Mucosa of descending colon (tissue), 3 donors: Measurements from ENCODE around the gene RNF225. TPM values are rescaled to one million over a fixed set of nuclear protein-coding genes. Genes with fewer than 3 reads are reported as not detected.
"Not testable (repeated sequence)": the region's sequence is repeated elsewhere in the genome, so short reads cannot be mapped to it uniquely, and the experiment has no call there.

Experiments used
- ATAC-seq: fragments of 200-7000 bp; cut with Tn5 transposase; one replicate; pipeline ENCODE4 v1.9.1; 2020; ENCODE audit warnings: mild to moderate bottlenecking, moderate library complexity
- DNase-seq, 3 donors: peaks; one replicate each; pipeline ENCODE4 v3.0.0-alpha.2; 2020
- H3K36me3 ChIP-seq: fragments of 200-600 bp; one replicate; pipeline ENCODE4 v1.8.0; 2021; ENCODE audit warnings: low read depth, mild to moderate bottlenecking
- H3K4me1 ChIP-seq: fragments of 200-600 bp; one replicate; pipeline ENCODE4 v1.8.0; 2021; ENCODE audit warnings: low read depth, mild to moderate bottlenecking
- H3K4me3 ChIP-seq: fragments of 200-600 bp; one replicate; pipeline ENCODE4 v1.8.0; 2021; ENCODE audit warnings: mild to moderate bottlenecking
- H3K9me3 ChIP-seq: fragments of 200-600 bp; one replicate; pipeline ENCODE4 v1.8.0; 2021; ENCODE audit warnings: mild to moderate bottlenecking
- CTCF ChIP-seq: fragments of 200-600 bp; IDR thresholded peaks from one replicate; pipeline ENCODE4 v1.8.0; 2022; ENCODE audit warnings: antibody characterized with exemption, mild to moderate bottlenecking
- intact Hi-C, 2 donors: fragments of 100-400 bp; cut with DNase I in 1 of 2; cut with micrococcal nuclease in 1 of 2; formaldehyde crosslinking; loops; one replicate each; pipeline versions ENCODE4 v1.11.0 to v1.11.1; 2022; cut with DNase I, micrococcal nuclease
- long read RNA-seq, 2 donors: library from polyadenylated mRNA; unstranded; transcript quantifications; one replicate each; pipeline ENCODE4 v2.0.0, GENCODE V29; 2019 to 2021
- total RNA-seq, 3 donors: library from RNA; stranded (reverse); fragmentation: NEBNext Ultra II Directional in 2 of 3; extraction: Animal tissue kit (Norgen Biotek cat#: 25700) in 2 of 3; gene quantifications; one replicate each; pipeline versions ENCODE4 v1.2.1 to v1.2.4, GENCODE V29; 2021 to 2023
- donor health status: DM: no; HTN: no; CAD: no; lungs with moderate emphysema.
- donor health status: DM: no; HTN: no; CAD: no.
- donor health status: DM: no; HTN: yes; CAD: no.

The RNF225 gene
- not detected for total RNA-seq
- long read RNA-seq, donor 1 = 0 reads
- long read RNA-seq, donor 2 = 0 reads

- DNase-seq (peak in 2 of 3 donors; percentile 53 to 76), ATAC-seq (peak; percentile 68)
- TF ChIP-seq CTCF = no peak
- Histone ChIP-seq H3K4me3 (no peak within 1 kb of the TSS), H3K9me3 (no peaks in the 10 kb centered on the region), H3K36me3 (peaks cover 8% of the 10 kb centered on the region), H3K4me1 (peaks cover 12% of the 10 kb centered on the region)
- intact Hi-C loops = no loop called here
Measured at GRCh38 chr19:58395220-58395978, at the start of gene RNF225. TSS of gene RNF225 (plus strand) at chr19:58395656. CDS start at chr19:58396090, 434 bp downstream.

GRCh38 chr19:58346961-58347929 is 48.2 kb upstream of the RNF225 start:
- DNase-seq (peak; percentile 46 to 80 (median 69)), ATAC-seq (peak; percentile 94)
- peak overlapping the region; percentile 6 for H3K4me3 ChIP-seq
- TF ChIP-seq CTCF = no peak
- H3K9me3 ChIP-seq = no peaks in the 10 kb centered on the region
- no peaks in the 10 kb centered on the region for H3K36me3 ChIP-seq
- H3K4me1 ChIP-seq = no peaks in the 10 kb centered on the region
- intact Hi-C loops = no loop called here

- H3K9me3 ChIP-seq, ATAC-seq, DNase-seq, H3K36me3 ChIP-seq, H3K4me3 ChIP-seq, intact Hi-C loops, H3K4me1 ChIP-seq: not testable (repeated sequence)
Measured at GRCh38 chr19:58348080-58348479, 47.4 kb upstream of the RNF225 start.

GRCh38 chr19:58349590-58349989 is 45.9 kb upstream of the RNF225 start:
- Histone ChIP-seq H3K4me3 (no peak overlapping the region), H3K4me1 (no peaks in the 10 kb centered on the region), H3K36me3 (no peaks in the 10 kb centered on the region), H3K9me3 (no peaks in the 10 kb centered on the region)
- ATAC-seq = no peak
- no peak for DNase-seq
- intact Hi-C loops = no loop called here
- TF ChIP-seq CTCF = no peak

GRCh38 chr19:58350001-58350861 is 45.2 kb upstream of the RNF225 start:
- H3K4me3 ChIP-seq = no peak overlapping the region
- H3K36me3 ChIP-seq = no peaks in the 10 kb centered on the region
- H3K4me1 ChIP-seq = no peaks in the 10 kb centered on the region
- no peak for DNase-seq
- intact Hi-C loops = no loop called here
- TF ChIP-seq CTCF = no peak
- ATAC-seq = peak; percentile 7
- no peaks in the 10 kb centered on the region for H3K9me3 ChIP-seq
